PC-9 (cell line): ENCODE data around the gene ZNF385B. TPM values are rescaled to one million over a fixed set of nuclear protein-coding genes. Genes with fewer than 3 reads are reported as not detected.
A peak's percentile ranks its signal among the peaks of the same experiment; 100 is the strongest.

Source experiments
- BruUV-seq: library from RNA; stranded (reverse); fragments of 400-500 nt; replicated peaks from 2 replicates; lab custom pipeline; 2021; lab: Mats Ljungman, UMichigan
- CTCF ChIA-PET: fragments of 300-600 bp; sonication (Branson Sonifier 250); formaldehyde crosslinking; loops from one replicate; lab custom pipeline; 2022; ENCODE audit warnings: antibody characterized with exemption; lab: Charles Lee
- POLR2A ChIA-PET: fragments of 300-600 bp; sonication (Branson Sonifier 250); formaldehyde crosslinking; loops from one replicate; lab custom pipeline; 2022; ENCODE audit warnings: antibody characterized with exemption; ENCODE audit not compliant: unreplicated experiment; lab: Charles Lee
- DNase-seq, 2 experiments: peaks; one replicate each; pipeline versions ENCODE4 v3.0.0 to v3.0.0-alpha.2; 2015 to 2022; ENCODE audit warnings: mixed read lengths in 1 of 2
- H2AFZ ChIP-seq: fragments of 200-600 bp; sonication (generic); 2 replicates; pipeline ENCODE4 v1.8.1; 2017; ENCODE audit warnings: antibody characterized with exemption
- H3F3A ChIP-seq: fragments of 200-600 bp; sonication (generic); 2 replicates; pipeline ENCODE4 v1.8.1; 2017; ENCODE audit warnings: antibody characterized with exemption, mild to moderate bottlenecking, low read depth; ENCODE audit not compliant: insufficient read depth
- H3K27ac ChIP-seq: fragments of 200-600 bp; sonication (generic); 2 replicates; pipeline ENCODE4 v1.6.1; 2016; ENCODE audit warnings: mixed run types
- H3K27me3 ChIP-seq: fragments of 200-600 bp; sonication (generic); 2 replicates; pipeline ENCODE4 v1.6.1; 2016; ENCODE audit warnings: low read depth, mixed run types; ENCODE audit not compliant: insufficient read depth
- H3K36me3 ChIP-seq: fragments of 200-600 bp; sonication (generic); 2 replicates; pipeline ENCODE4 v1.6.1; 2016; ENCODE audit warnings: low read depth, mixed run types
- H3K4me1 ChIP-seq: fragments of 200-600 bp; sonication (generic); replicated peaks from 2 replicates; pipeline ENCODE4 v1.6.1; 2016; ENCODE audit warnings: mixed run types; ENCODE audit not compliant: insufficient read depth
- H3K4me2 ChIP-seq: fragments of 200-600 bp; sonication (generic); 2 replicates; pipeline ENCODE4 v1.6.1; 2017; ENCODE audit warnings: mixed run types
- H3K4me3 ChIP-seq: fragments of 200-600 bp; sonication (generic); 2 replicates; pipeline ENCODE4 v1.6.1; 2016; ENCODE audit warnings: mixed run types
- H3K79me2 ChIP-seq: fragments of 200-600 bp; sonication (generic); 2 replicates; pipeline ENCODE4 v1.6.1; 2017; ENCODE audit warnings: low read depth, mixed run types
- H3K9me2 ChIP-seq: fragments of 200-600 bp; sonication (generic); 2 replicates; pipeline ENCODE4 v1.8.1; 2017; ENCODE audit warnings: mild to moderate bottlenecking; ENCODE audit not compliant: insufficient read depth
- H3K9me3 ChIP-seq: fragments of 200-600 bp; sonication (generic); 2 replicates; pipeline ENCODE4 v1.8.1; 2016; ENCODE audit warnings: low read depth; ENCODE audit not compliant: insufficient read depth
- H4K20me1 ChIP-seq: fragments of 200-600 bp; sonication (generic); 2 replicates; pipeline ENCODE4 v1.8.1; 2017; ENCODE audit not compliant: insufficient read depth
- CTCF ChIP-seq: fragments of 200-600 bp; sonication (generic); conservative IDR thresholded peaks from 2 replicates; pipeline ENCODE4 v1.6.1; 2017; ENCODE audit warnings: mixed run types, antibody characterized with exemption, mild to moderate bottlenecking, moderate library complexity
- EZH2 ChIP-seq: fragments of 200-600 bp; sonication (generic); IDR thresholded peaks from 2 replicates; pipeline ENCODE4 v1.8.0; 2017; ENCODE audit warnings: antibody characterized with exemption, low read depth
- intact Hi-C: fragments of 100-400 bp; cut with micrococcal nuclease; formaldehyde crosslinking; loops from one replicate; pipeline ENCODE4 v1.10.0; 2022; ENCODE audit not compliant: unreplicated experiment
- total RNA-seq: library from RNA; stranded (reverse); gene quantifications from 2 replicates; pipeline ENCODE4 v1.2.3, GENCODE V29; 2021

ZNF385B gene
- total RNA-seq, 1 experiment from 2014 or later: 4.1 TPM

DNA sequence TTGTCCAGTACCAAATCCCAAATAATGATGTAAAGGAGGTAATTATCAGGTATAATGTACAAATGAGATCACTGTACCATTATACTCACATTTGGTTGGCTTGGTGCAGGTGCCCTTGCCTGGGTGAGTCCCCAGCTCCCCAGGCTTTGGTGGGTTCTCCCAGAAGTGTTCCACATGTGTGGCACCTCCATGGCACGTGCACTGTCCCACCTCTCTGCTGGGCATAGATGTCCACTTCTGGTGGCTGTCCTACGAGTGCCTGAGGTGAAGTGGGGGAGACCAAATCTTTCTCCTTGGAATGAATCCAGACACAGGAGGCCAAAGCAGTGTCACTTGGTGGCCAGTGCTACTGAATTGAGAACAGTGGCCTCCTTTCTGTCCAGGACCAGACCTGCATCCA lies 434.3 kb downstream of the ZNF385B start:
- Histone ChIP-seq H3K36me3 (no peaks in the 10 kb centered on the region), H3K27me3 (no peaks in the 10 kb centered on the region), H3K4me1 (no peaks in the 10 kb centered on the region), H3K9me2 (no peaks in the 10 kb centered on the region), H3K4me2 (no peak overlapping the region), H3K9me3 (no peaks in the 10 kb centered on the region), H3K27ac (no peak overlapping the region), H3K79me2 (no peaks in the 10 kb centered on the region), H3F3A (no peaks in the 10 kb centered on the region), H4K20me1 (no peaks in the 10 kb centered on the region), H3K4me3 (no peak overlapping the region), H2AFZ (no peak overlapping the region)
- CTCF ChIA-PET: no interaction called here
- intact Hi-C loops: loop anchor here (10.0 kb wide), 1 partner anchor 508 kb away; no protein-coding TSS in a partner anchor
- POLR2A ChIA-PET: no interaction called here
- no TSS peak for BruUV-seq
- no peak for TF ChIP-seq CTCF
- no peak for DNase-seq

- no TSS peak for BruUV-seq
- Histone ChIP-seq H3K27me3 (no peaks in the 10 kb centered on the region), H3K79me2 (no peaks in the 10 kb centered on the region), H3K4me1 (no peaks in the 10 kb centered on the region), H3K4me2 (no peak overlapping the region), H3K36me3 (no peaks in the 10 kb centered on the region), H3K27ac (no peak overlapping the region), H4K20me1 (no peaks in the 10 kb centered on the region), H3K4me3 (no peak overlapping the region), H3K9me3 (no peaks in the 10 kb centered on the region), H2AFZ (0 out of 2 replicates have a peak overlapping the region, but pooled peaks have one; percentile 35), H3F3A (no peaks in the 10 kb centered on the region), H3K9me2 (no peaks in the 10 kb centered on the region)
- no peak for TF ChIP-seq EZH2
- TF ChIP-seq CTCF: no peak
- no peak for DNase-seq
- POLR2A ChIA-PET: interaction anchor here (0.7 kb wide), 1 partner anchor 388 kb away, joined by 3 read pairs; no protein-coding TSS in a partner anchor
- CTCF ChIA-PET: interaction anchor here (0.6 kb wide), 1 partner anchor 9 kb away, joined by 8 read pairs; no protein-coding TSS in a partner anchor
- intact Hi-C loops: loop anchor here (5.0 to 10.0 kb wide), 3 partner anchors 168 to 662 kb away; no protein-coding TSS in a partner anchor
Observed at GRCh38 chr2:179424571-179424970, 436.8 kb downstream of the ZNF385B start.

GRCh38 chr2:179422037-179422643 lies 439.3 kb downstream of the ZNF385B start:
- H4K20me1 ChIP-seq: no peaks in the 10 kb centered on the region
- H3K4me2 ChIP-seq: no peak overlapping the region
- DNase-seq: peak; percentile 56 to 83
- ChIA-PET CTCF (interaction anchor here (0.6 to 1.5 kb wide), 4 partner anchors 11 to 324 kb away, joined by 3 to 4 read pairs (median 3); no protein-coding TSS in a partner anchor), POLR2A (interaction anchor here (0.6 kb wide), 2 partner anchors 327 to 406 kb away, joined by 4 to 12 read pairs; no protein-coding TSS in a partner anchor)
- intact Hi-C loops: loop anchor here (1.0 to 10.0 kb wide), 6 partner anchors 170 to 660 kb away; no protein-coding TSS in a partner anchor
- no peaks in the 10 kb centered on the region for H3K9me3 ChIP-seq
- no peak overlapping the region for H3K4me3 ChIP-seq
- H3F3A ChIP-seq: no peaks in the 10 kb centered on the region
- H2AFZ ChIP-seq: no peak overlapping the region
- no TSS peak for BruUV-seq
- H3K36me3 ChIP-seq: no peaks in the 10 kb centered on the region
- H3K27me3 ChIP-seq: no peaks in the 10 kb centered on the region
- no peak overlapping the region for H3K27ac ChIP-seq
- no peaks in the 10 kb centered on the region for H3K79me2 ChIP-seq
- H3K9me2 ChIP-seq: no peaks in the 10 kb centered on the region
- TF ChIP-seq EZH2 (no peak), CTCF (peak; percentile 88)
- H3K4me1 ChIP-seq: no peaks in the 10 kb centered on the region
